ENCODE data around the gene TRIM54.

Gene TRIM54

GRCh38 chr2:27264753-27265535 is 17.3 kb upstream of the TRIM54 start (continued):
- TF ChIP-seq YY1 (tag by site-specific recombination; IDR thresholded peaks at IDR 0.05) = peak; percentile 73; the same call in 1 of the 2 replicates
- TF ChIP-seq ZNF639 (tag by site-specific recombination; IDR thresholded peaks at IDR 0.05) = no peak
- TF ChIP-seq ZFHX2 (tag by site-specific recombination; conservative IDR thresholded peaks at IDR 0.05) = peak; percentile 93
- peak; percentile 72 for TF ChIP-seq ZBTB10 (tag by site-specific recombination; IDR thresholded peaks at IDR 0.05)
- TF ChIP-seq KLF8 (tag by site-specific recombination; IDR thresholded peaks at IDR 0.05) = peak; percentile 40; the same call in 1 of the 2 replicates
- no peak for TF ChIP-seq SETDB1 (IDR thresholded peaks at IDR 0.05; ENCODE audit: insufficient read length, low read length)
- peak; percentile 95 for TF ChIP-seq ZNF777 (tag by site-specific recombination; IDR thresholded peaks at IDR 0.05; ENCODE audit: borderline replicate concordance)
- peak; percentile 28; the same call in 1 of the 2 replicates for TF ChIP-seq ZNF2 (tag by site-specific recombination; IDR thresholded peaks at IDR 0.05)
- no peak for TF ChIP-seq ZNF580 (tag by site-specific recombination; IDR thresholded peaks at IDR 0.05)
- peak; percentile 94 for TF ChIP-seq HIC1 (tag by site-specific recombination; IDR thresholded peaks at IDR 0.05)
- no peak for TF ChIP-seq ZNF785 (tag by site-specific recombination; IDR thresholded peaks at IDR 0.05)
- TF ChIP-seq ZFP37 (tag by site-specific recombination; IDR thresholded peaks at IDR 0.05) = no peak
- 0 out of 2 replicates have a peak, but pooled peaks have one; percentile 31 for TF ChIP-seq ZNF391 (tag by site-specific recombination; IDR thresholded peaks at IDR 0.05; ENCODE audit: borderline replicate concordance, low read depth)
- peak; percentile 84 for TF ChIP-seq ZBTB20 (tag by site-specific recombination; IDR thresholded peaks at IDR 0.05)
- TF ChIP-seq OSR2 (tag by site-specific recombination; IDR thresholded peaks at IDR 0.05) = 0 out of 2 replicates have a peak, but pooled peaks have one; percentile 27
- TF ChIP-seq REST (tag by site-specific recombination; IDR thresholded peaks at IDR 0.05) = no peak
- TF ChIP-seq ZBTB17 (tag by site-specific recombination; IDR thresholded peaks at IDR 0.05) = peak; percentile 44; the same call in 1 of the 2 replicates
- TF ChIP-seq ZBTB21 (tag by site-specific recombination; IDR thresholded peaks at IDR 0.05) = peak; percentile 39; the same call in 1 of the 2 replicates
- TF ChIP-seq SP7 (tag by site-specific recombination; IDR thresholded peaks at IDR 0.05) = peak; percentile 43
- TF ChIP-seq ZNF610 (tag by site-specific recombination; IDR thresholded peaks at IDR 0.05; ENCODE audit: borderline replicate concordance) = 0 out of 2 replicates have a peak, but pooled peaks have one; percentile 32
- TF ChIP-seq KLF1 (tag by site-specific recombination; IDR thresholded peaks at IDR 0.05) = peak; percentile 49; the same call in 1 of the 2 replicates
- peak; percentile 90 for TF ChIP-seq ZIC2 (tag by site-specific recombination; IDR thresholded peaks at IDR 0.05)
- TF ChIP-seq BCL11B (tag by site-specific recombination; IDR thresholded peaks at IDR 0.05; ENCODE audit: low read depth) = no peak
- no peak for TF ChIP-seq ZSCAN23 (tag by site-specific recombination; IDR thresholded peaks at IDR 0.05)
- peak; percentile 80 for TF ChIP-seq ZEB2 (tag by site-specific recombination; IDR thresholded peaks at IDR 0.05)
- TF ChIP-seq ZNF10 (tag by site-specific recombination; IDR thresholded peaks at IDR 0.05) = peak; percentile 62; the same call in 1 of the 2 replicates
- TF ChIP-seq ZNF692 (tag by site-specific recombination; IDR thresholded peaks at IDR 0.05) = peak; percentile 75; the same call in 1 of the 2 replicates
- peak; percentile 95 for TF ChIP-seq ZNF561 (tag by site-specific recombination; IDR thresholded peaks at IDR 0.05; ENCODE audit: borderline replicate concordance)
